Neural progenitor cell (in vitro differentiated cells): ENCODE results near the gene RNF10.

Experiments used
- CTCF ChIP-seq: fragments of 200-600 bp; sonication (generic); IDR thresholded peaks from 2 replicates; pipeline ENCODE4 v1.5.1; 2017; ENCODE audit warnings: antibody characterized with exemption, mild to moderate bottlenecking
- EZH2 ChIP-seq: fragments of 200-600 bp; sonication (generic); IDR thresholded peaks from 2 replicates; pipeline ENCODE4 v1.6.1; 2017; ENCODE audit warnings: antibody characterized with exemption, mild to moderate bottlenecking, moderate library complexity
- EZH2phosphoT487 ChIP-seq: fragments of 200-600 bp; sonication (generic); IDR thresholded peaks from 2 replicates; pipeline ENCODE4 v1.6.1; 2017; ENCODE audit warnings: antibody characterized with exemption

GRCh38 chr12:120495731-120496412 is 38.3 kb upstream of the RNF10 start, which contains the start of gene DYNLL1:
- TF ChIP-seq CTCF (peak; percentile 7), EZH2phosphoT487 (no peak), EZH2 (no peak)
